ENCODE data around the gene INPP5A.

INPP5A gene

GRCh38 chr10:132648851-132649528, 111.4 kb downstream of the INPP5A start:
- DNase-seq = no peak

GRCh38 chr10:132649651-132650360, 112.2 kb downstream of the INPP5A start:
- DNase-seq = no peak

- DNase-seq = no peak
Measured at GRCh38 chr10:132650611-132651250, 113.1 kb downstream of the INPP5A start.

- DNase-seq = no peak
Measured at GRCh38 chr10:132651511-132652029, 114.0 kb downstream of the INPP5A start.

- DNase-seq = no peak
Measured at GRCh38 chr10:132652446-132652845, 114.9 kb downstream of the INPP5A start.

GRCh38 chr10:132652936-132653590, 115.5 kb downstream of the INPP5A start:
- DNase-seq = no peak

GRCh38 chr10:132653721-132654120, 116.1 kb downstream of the INPP5A start:
- DNase-seq = no peak

GRCh38 chr10:132654121-132654571, 116.6 kb downstream of the INPP5A start:
- no peak for DNase-seq

GRCh38 chr10:132654708-132655661, 117.4 kb downstream of the INPP5A start:
- DNase-seq = peak; percentile 64 to 76

- DNase-seq = no peak
Measured at GRCh38 chr10:132655735-132656134, 118.1 kb downstream of the INPP5A start.

GRCh38 chr10:132656283-132657126, 118.9 kb downstream of the INPP5A start:
- DNase-seq = no peak

- no peak for DNase-seq
Measured at GRCh38 chr10:132657127-132657706, 119.6 kb downstream of the INPP5A start.

GRCh38 chr10:132657748-132658147, 120.2 kb downstream of the INPP5A start:
- DNase-seq = no peak

- DNase-seq = no peak
Measured at GRCh38 chr10:132658546-132659205, 121.1 kb downstream of the INPP5A start.

GRCh38 chr10:132659206-132660091, 121.9 kb downstream of the INPP5A start:
- DNase-seq = no peak

- DNase-seq = no peak
Measured at GRCh38 chr10:132660385-132660784, 122.8 kb downstream of the INPP5A start.

GRCh38 chr10:132662186-132662920, 124.8 kb downstream of the INPP5A start:
- DNase-seq = no peak
